Neural crest cell (in vitro differentiated cells): ENCODE data around the gene URI1. TPM values are rescaled to one million over a fixed set of nuclear protein-coding genes. Genes with fewer than 3 reads are reported as not detected.
A peak's percentile ranks its signal among the peaks of the same experiment; 100 is the strongest.

Experiments used
- DNase-seq: peaks from one replicate; pipeline ENCODE4 v3.0.0; 2021; ENCODE audit warnings: low read depth, mixed read lengths, low spot score
- H3K27ac Mint-ChIP-seq: one replicate; pipeline ENCODE4 v1.8.0; 2021; ENCODE audit warnings: mild to moderate bottlenecking, mixed read lengths; ENCODE audit not compliant: unreplicated experiment
- H3K27me3 Mint-ChIP-seq: 2 replicates; pipeline ENCODE4 v1.8.0; 2021; ENCODE audit warnings: low read depth, mild to moderate bottlenecking, mixed read lengths
- H3K36me3 Mint-ChIP-seq: 2 replicates; pipeline ENCODE4 v1.8.0; 2021; ENCODE audit warnings: low read depth, mild to moderate bottlenecking, mixed read lengths
- H3K4me1 Mint-ChIP-seq: 2 replicates; pipeline ENCODE4 v1.8.0; 2021; ENCODE audit warnings: mixed read lengths
- H3K4me3 Mint-ChIP-seq: one replicate; pipeline ENCODE4 v1.8.0; 2021; ENCODE audit warnings: mild to moderate bottlenecking, mixed read lengths
- H3K9me3 Mint-ChIP-seq: 2 replicates; pipeline ENCODE4 v1.8.0; 2021; ENCODE audit warnings: mixed read lengths
- total RNA-seq: library from RNA; stranded (reverse); gene quantifications from 2 replicates; pipeline ENCODE4 v1.2.1, GENCODE V29; 2021
- TF ChIP-seq, protein P1 (sequence below): fragments of 200-600 bp; sonication (generic); conservative IDR thresholded peaks from 2 replicates; pipeline ENCODE4 v1.5.0; 2021; ENCODE audit warnings: antibody characterized with exemption, mild to moderate bottlenecking

URI1 gene
- total RNA-seq, 1 donor from 2014 or later = 58.6 TPM

DNA sequence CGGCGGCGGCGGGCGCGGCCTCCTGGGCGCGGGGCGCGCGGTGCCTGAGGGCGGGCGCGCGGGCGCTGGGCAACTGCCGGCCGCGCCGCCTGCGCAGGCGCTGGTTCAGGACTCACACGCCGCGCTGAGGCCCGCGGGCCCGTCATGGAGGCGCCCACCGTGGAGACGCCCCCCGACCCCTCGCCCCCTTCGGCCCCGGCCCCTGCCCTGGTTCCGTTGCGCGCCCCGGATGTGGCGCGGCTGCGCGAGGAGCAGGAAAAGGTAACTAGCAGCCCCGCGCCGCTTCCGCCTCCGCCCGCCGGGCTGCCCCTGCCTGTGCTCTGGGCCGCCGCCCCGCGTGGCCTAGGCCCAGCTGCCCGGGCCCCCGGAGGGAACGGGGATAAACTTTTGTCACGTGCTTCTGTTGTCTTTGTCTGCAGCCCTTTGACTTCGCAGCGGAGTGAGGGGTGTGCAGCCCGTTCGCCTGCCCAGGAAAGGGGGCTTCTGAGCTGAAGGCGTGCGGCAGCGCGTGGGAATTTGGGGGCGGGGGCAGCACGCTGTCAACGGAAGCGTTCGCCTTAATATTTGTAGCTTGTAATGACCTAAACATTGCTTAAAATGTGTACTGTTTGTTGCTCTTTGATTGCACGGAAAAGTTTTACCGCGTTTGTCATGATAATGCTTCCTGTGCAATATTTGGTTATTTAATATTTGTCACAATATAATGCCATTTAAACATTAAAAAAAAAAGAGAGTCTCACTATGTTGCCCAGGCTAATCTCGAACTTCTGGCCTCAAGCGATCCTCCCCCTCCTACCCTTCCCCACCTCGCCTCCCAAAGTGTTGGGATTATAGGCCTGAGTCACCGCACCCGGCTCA is 594 bp downstream of the URI1 start:
- peaks cover 7% of the 10 kb centered on the region for H3K36me3 Mint-ChIP-seq
- peak; percentile 46 for DNase-seq
- peaks cover 13% of the 10 kb centered on the region for H3K9me3 Mint-ChIP-seq
- H3K4me1 Mint-ChIP-seq = peaks cover 37% of the 10 kb centered on the region
- peak overlapping the region; percentile 96 for H3K27ac Mint-ChIP-seq
- peaks cover 12% of the 10 kb centered on the region for H3K27me3 Mint-ChIP-seq
- peak overlapping the region; percentile 97 for H3K4me3 Mint-ChIP-seq
- TF ChIP-seq, protein P1, sequence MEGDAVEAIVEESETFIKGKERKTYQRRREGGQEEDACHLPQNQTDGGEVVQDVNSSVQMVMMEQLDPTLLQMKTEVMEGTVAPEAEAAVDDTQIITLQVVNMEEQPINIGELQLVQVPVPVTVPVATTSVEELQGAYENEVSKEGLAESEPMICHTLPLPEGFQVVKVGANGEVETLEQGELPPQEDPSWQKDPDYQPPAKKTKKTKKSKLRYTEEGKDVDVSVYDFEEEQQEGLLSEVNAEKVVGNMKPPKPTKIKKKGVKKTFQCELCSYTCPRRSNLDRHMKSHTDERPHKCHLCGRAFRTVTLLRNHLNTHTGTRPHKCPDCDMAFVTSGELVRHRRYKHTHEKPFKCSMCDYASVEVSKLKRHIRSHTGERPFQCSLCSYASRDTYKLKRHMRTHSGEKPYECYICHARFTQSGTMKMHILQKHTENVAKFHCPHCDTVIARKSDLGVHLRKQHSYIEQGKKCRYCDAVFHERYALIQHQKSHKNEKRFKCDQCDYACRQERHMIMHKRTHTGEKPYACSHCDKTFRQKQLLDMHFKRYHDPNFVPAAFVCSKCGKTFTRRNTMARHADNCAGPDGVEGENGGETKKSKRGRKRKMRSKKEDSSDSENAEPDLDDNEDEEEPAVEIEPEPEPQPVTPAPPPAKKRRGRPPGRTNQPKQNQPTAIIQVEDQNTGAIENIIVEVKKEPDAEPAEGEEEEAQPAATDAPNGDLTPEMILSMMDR = no peak

GRCh38 chr19:29943615-29944014 is 1.6 kb downstream of the URI1 start:
- H3K9me3 Mint-ChIP-seq = peaks cover 10% of the 10 kb centered on the region
- peaks cover 12% of the 10 kb centered on the region for H3K27me3 Mint-ChIP-seq
- H3K4me1 Mint-ChIP-seq = peaks cover 37% of the 10 kb centered on the region
- no peak overlapping the region for H3K27ac Mint-ChIP-seq
- DNase-seq = no peak
- peak overlapping the region; percentile 97 for H3K4me3 Mint-ChIP-seq
- TF ChIP-seq, protein P1 = no peak
- H3K36me3 Mint-ChIP-seq = peaks cover 15% of the 10 kb centered on the region

- Mint-ChIP-seq H3K4me3 (peak overlapping the region; percentile 47), H3K36me3 (peaks cover 15% of the 10 kb centered on the region), H3K27ac (no peak overlapping the region), H3K4me1 (peaks cover 37% of the 10 kb centered on the region), H3K27me3 (peaks cover 11% of the 10 kb centered on the region), H3K9me3 (peaks cover 9% of the 10 kb centered on the region)
- TF ChIP-seq, protein P1 = no peak
- no peak for DNase-seq
Measured at GRCh38 chr19:29944390-29945012, 2.5 kb downstream of the URI1 start.

GRCh38 chr19:29945017-29945416 is 3.0 kb downstream of the URI1 start:
- Mint-ChIP-seq H3K4me1 (peaks cover 37% of the 10 kb centered on the region), H3K27me3 (peaks cover 6% of the 10 kb centered on the region), H3K27ac (no peak overlapping the region), H3K4me3 (peak overlapping the region; percentile 47), H3K9me3 (peaks cover 4% of the 10 kb centered on the region), H3K36me3 (peaks cover 16% of the 10 kb centered on the region)
- TF ChIP-seq, protein P1 = no peak
- DNase-seq = no peak

- Mint-ChIP-seq H3K27ac (no peak overlapping the region), H3K27me3 (peaks cover 6% of the 10 kb centered on the region), H3K9me3 (peaks cover 4% of the 10 kb centered on the region), H3K4me3 (peak overlapping the region; percentile 47), H3K36me3 (peaks cover 18% of the 10 kb centered on the region), H3K4me1 (peaks cover 37% of the 10 kb centered on the region)
- TF ChIP-seq, protein P1 = no peak
- no peak for DNase-seq
Measured at GRCh38 chr19:29945433-29945832, 3.4 kb downstream of the URI1 start.
